Measurements from ENCODE around the gene C10orf90. TPM values are rescaled to one million over a fixed set of nuclear protein-coding genes. Genes with fewer than 3 reads are reported as not detected.

The C10orf90 gene
- total RNA-seq, 1 donor from 2014 or later = not detected

GRCh38 chr10:126632705-126633104 is 37.8 kb downstream of the C10orf90 start:
- no peaks in the 10 kb centered on the region for H3K9me3 Mint-ChIP-seq (ENCODE audit: unreplicated experiment)
- no peaks in the 10 kb centered on the region for H3K4me1 Mint-ChIP-seq (ENCODE audit: unreplicated experiment)

GRCh38 chr10:126629925-126630624 is 40.4 kb downstream of the C10orf90 start:
- no peak for TF ChIP-seq CTCF (IDR thresholded peaks at IDR 0.05; ENCODE audit: unreplicated experiment)
- peaks cover 3% of the 10 kb centered on the region for H3K27me3 Mint-ChIP-seq (ENCODE audit: unreplicated experiment)
- H3K4me1 Mint-ChIP-seq (ENCODE audit: unreplicated experiment) = no peaks in the 10 kb centered on the region
- no peaks in the 10 kb centered on the region for H3K9me3 Mint-ChIP-seq (ENCODE audit: unreplicated experiment)
- no peak for DNase-seq (ENCODE audit: low spot score)
- no peak overlapping the region for H3K27ac Mint-ChIP-seq (ENCODE audit: unreplicated experiment)
- no peak overlapping the region for H3K4me3 Mint-ChIP-seq (ENCODE audit: unreplicated experiment)
- no peaks in the 10 kb centered on the region for H3K36me3 Mint-ChIP-seq (ENCODE audit: low read depth, unreplicated experiment)

More at GRCh38 chr10:126632705-126633104, 37.8 kb downstream of the C10orf90 start:
- no peak overlapping the region for H3K27ac Mint-ChIP-seq (ENCODE audit: unreplicated experiment)
- no peak for TF ChIP-seq CTCF (IDR thresholded peaks at IDR 0.05; ENCODE audit: unreplicated experiment)
- H3K4me3 Mint-ChIP-seq (ENCODE audit: unreplicated experiment) = no peak overlapping the region
- peaks cover 5% of the 10 kb centered on the region for H3K27me3 Mint-ChIP-seq (ENCODE audit: unreplicated experiment)
- DNase-seq (ENCODE audit: low spot score) = no peak
- H3K36me3 Mint-ChIP-seq (ENCODE audit: low read depth, unreplicated experiment) = peaks cover 3% of the 10 kb centered on the region

- no peaks in the 10 kb centered on the region for H3K4me1 Mint-ChIP-seq (ENCODE audit: unreplicated experiment)
- H3K27ac Mint-ChIP-seq (ENCODE audit: unreplicated experiment) = no peak overlapping the region
- no peaks in the 10 kb centered on the region for H3K9me3 Mint-ChIP-seq (ENCODE audit: unreplicated experiment)
- no peak for DNase-seq (ENCODE audit: low spot score)
- TF ChIP-seq CTCF (IDR thresholded peaks at IDR 0.05; ENCODE audit: unreplicated experiment) = no peak
- H3K4me3 Mint-ChIP-seq (ENCODE audit: unreplicated experiment) = no peak overlapping the region
- H3K36me3 Mint-ChIP-seq (ENCODE audit: low read depth, unreplicated experiment) = no peaks in the 10 kb centered on the region
- H3K27me3 Mint-ChIP-seq (ENCODE audit: unreplicated experiment) = peaks cover 3% of the 10 kb centered on the region
Measured at GRCh38 chr10:126628746-126629145, 41.7 kb downstream of the C10orf90 start.

- DNase-seq (ENCODE audit: low spot score) = no peak
- no peaks in the 10 kb centered on the region for H3K4me1 Mint-ChIP-seq (ENCODE audit: unreplicated experiment)
- H3K27me3 Mint-ChIP-seq (ENCODE audit: unreplicated experiment) = no peaks in the 10 kb centered on the region
- H3K27ac Mint-ChIP-seq (ENCODE audit: unreplicated experiment) = no peak overlapping the region
- H3K36me3 Mint-ChIP-seq (ENCODE audit: low read depth, unreplicated experiment) = no peaks in the 10 kb centered on the region
- TF ChIP-seq CTCF (IDR thresholded peaks at IDR 0.05; ENCODE audit: unreplicated experiment) = no peak
- no peaks in the 10 kb centered on the region for H3K9me3 Mint-ChIP-seq (ENCODE audit: unreplicated experiment)
- no peak overlapping the region for H3K4me3 Mint-ChIP-seq (ENCODE audit: unreplicated experiment)
Measured at GRCh38 chr10:126621846-126622245, 48.6 kb downstream of the C10orf90 start.

GRCh38 chr10:126618466-126618865 is 52.0 kb downstream of the C10orf90 start:
- peaks cover 2% of the 10 kb centered on the region for H3K27me3 Mint-ChIP-seq (ENCODE audit: unreplicated experiment)
- H3K4me1 Mint-ChIP-seq (ENCODE audit: unreplicated experiment) = no peaks in the 10 kb centered on the region
- no peaks in the 10 kb centered on the region for H3K9me3 Mint-ChIP-seq (ENCODE audit: unreplicated experiment)
- H3K27ac Mint-ChIP-seq (ENCODE audit: unreplicated experiment) = no peak overlapping the region
- DNase-seq (ENCODE audit: low spot score) = no peak
- H3K4me3 Mint-ChIP-seq (ENCODE audit: unreplicated experiment) = no peak overlapping the region
- no peaks in the 10 kb centered on the region for H3K36me3 Mint-ChIP-seq (ENCODE audit: low read depth, unreplicated experiment)
- no peak for TF ChIP-seq CTCF (IDR thresholded peaks at IDR 0.05; ENCODE audit: unreplicated experiment)

All from endothelial cell (in vitro differentiated cells).